GM19035 (cell line): Measurements from ENCODE around the gene RTN1.
A peak's percentile ranks its signal among the peaks of the same experiment; 100 is the strongest.
"Not testable (repeated sequence)": the region's sequence is repeated elsewhere in the genome, so short reads cannot be mapped to it uniquely, and the experiment has no call there.

Source experiments
- ATAC-seq: cut with Tn5 transposase; IDR thresholded peaks from one replicate; pipeline ENCODE4 v1.9.1; 2021; ENCODE audit not compliant: unreplicated experiment

Gene RTN1

GRCh38 chr14:59707778-59708561 lies 162.6 kb downstream of the RTN1 start:
- no peak for ATAC-seq

GRCh38 chr14:59705866-59706265 lies 164.7 kb downstream of the RTN1 start:
- no peak for ATAC-seq

DNA sequence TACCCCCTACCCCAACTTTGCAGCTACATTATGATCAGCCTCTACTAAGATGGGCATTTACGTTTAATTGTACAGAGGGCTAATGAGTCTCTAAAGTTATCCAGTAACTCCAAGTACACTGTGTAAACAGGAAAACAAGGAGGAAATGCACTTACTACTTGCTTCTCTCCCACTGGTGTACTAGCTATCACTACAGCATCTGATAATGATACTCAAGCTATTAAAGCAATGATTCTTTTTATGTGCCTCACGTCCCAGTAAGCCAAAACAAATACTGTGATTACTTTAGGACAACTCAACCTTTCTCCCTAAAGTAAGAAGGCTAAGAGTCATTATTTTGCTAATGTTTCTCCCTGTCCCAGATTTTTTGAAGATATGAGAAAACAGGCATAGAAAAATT lies 165.3 kb downstream of the RTN1 start:
- ATAC-seq = no peak

DNA sequence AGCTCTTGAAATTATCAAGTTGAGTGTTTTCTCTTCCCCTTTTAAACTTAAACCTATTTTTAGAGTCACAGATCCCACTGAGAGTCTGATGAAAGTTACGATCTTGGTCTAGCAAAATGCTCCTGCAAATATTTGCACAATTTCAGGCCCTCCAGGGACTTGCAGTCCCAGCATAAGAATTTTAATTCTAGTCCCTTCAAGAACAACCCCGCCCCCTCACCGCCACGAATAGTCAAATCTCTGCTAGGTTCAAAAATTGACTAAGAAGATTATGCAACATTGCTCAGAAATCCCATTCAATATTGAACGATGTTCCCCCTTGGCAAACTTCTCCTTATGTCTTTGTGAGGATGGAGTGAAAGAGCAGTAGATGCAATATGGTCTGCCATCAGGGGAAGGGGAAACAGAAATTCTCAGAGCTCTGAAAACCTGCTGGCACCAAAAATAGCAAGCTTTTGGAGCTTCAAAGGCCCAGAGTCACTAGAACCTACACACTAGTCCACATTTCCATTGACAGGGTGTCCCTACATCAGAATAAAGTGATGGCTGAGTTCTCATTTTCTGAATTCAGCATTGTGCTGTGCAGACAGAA lies 166.4 kb downstream of the RTN1 start:
- no peak for ATAC-seq

GRCh38 chr14:59699442-59699841 lies 171.1 kb downstream of the RTN1 start:
- no peak for ATAC-seq

DNA sequence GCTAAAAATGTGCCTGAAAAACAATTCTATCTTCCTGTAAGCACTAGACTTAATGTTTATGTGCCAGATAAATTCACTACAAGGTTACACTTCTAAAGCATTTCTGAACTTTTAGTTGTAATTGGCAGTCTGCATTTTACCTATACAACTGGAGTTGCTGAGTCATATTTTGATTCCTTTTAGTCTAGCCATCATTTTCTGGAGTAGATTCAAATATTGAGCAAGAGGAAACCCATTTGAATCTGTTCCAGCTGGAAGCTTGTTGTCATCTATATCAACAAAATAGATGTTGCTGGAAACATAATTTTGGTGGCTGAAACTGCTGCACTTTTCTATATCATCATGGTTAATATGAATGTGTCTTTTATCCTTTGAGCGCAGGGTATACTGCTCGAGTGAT lies 171.8 kb downstream of the RTN1 start:
- no peak for ATAC-seq

- ATAC-seq = no peak
These were observed 175.4 kb downstream of the RTN1 start for GRCh38 chr14:59695198-59695597.

DNA sequence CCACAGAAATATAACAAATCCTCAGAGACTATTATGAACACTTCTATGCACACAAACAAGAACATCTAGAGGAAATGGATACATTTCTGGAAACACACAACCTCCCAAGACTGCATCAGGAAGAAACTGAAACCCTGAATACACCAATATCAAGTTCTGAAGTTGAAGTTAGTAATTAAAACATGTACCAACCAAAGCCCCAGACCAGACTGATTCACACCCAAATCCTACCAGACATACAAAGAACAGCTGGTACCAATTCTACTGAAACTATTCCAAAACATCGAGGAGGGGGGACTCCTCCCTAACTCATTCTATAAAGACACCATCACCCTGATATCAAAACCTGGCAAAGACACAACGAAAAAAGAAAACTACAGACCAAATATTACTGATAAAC lies 179.3 kb downstream of the RTN1 start:
- ATAC-seq = no peak

DNA sequence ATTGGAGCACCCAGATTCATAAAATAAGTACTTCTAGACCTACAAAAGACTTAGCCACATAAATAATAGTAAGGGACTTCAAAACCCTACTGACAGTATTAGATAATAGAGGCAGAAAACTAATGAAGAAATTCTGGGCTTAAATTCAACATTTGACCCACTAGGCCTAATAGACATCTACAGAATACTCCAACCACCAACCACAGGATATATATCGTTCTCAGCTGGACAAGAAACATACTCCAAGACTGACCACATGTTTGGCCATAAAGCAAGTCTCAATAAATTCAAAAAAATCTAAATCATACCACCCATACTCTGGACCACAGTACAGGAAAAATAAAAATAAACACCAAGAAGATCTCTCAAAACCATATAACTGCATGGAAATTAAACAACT lies 180.2 kb downstream of the RTN1 start:
- ATAC-seq = no peak

DNA sequence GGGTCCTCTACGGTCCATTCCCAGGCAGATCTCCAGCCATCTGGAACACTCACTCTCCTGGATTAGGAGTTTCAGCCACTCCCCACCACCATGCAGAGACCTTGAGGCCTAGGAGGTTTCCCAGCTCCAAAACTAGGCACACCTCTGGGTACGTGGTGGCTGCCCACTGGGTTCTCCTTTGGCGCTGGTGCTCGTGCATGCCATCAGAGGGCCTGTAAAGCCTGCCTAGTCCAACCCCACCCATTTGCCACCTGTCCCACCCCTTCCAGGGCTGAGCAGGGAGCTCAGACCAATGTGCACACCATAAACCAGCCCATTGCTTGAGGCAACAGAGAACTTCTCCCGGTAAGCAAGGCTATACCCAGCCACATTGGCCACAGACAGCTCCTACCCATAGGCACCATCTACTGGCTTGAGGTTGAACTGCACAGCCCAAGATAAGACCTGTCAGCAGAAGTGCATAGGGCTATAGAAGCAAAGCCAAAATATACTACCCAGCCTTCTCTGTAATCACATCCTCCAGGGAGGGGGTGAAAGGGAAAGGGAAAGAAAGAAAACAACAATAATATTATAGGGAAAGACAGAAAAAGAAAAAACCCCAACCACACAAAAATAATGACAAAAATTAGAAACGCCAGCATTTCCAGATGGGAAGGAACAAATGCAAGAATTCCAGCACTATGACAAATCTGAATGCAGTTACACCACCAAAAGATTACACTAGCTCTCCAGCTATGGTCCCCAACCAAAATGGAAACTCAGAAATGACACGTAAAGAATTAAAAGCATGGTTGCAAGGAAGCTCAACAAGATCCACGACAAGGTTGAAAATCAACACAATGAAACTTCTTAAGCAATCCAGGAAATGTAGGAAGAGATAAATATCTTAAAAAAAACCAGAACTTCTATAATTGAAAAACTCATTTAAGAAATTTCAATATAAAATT lies 182.1 kb downstream of the RTN1 start:
- ATAC-seq = peak; percentile 98

GRCh38 chr14:59687663-59688062 lies 182.9 kb downstream of the RTN1 start:
- no peak for ATAC-seq

DNA sequence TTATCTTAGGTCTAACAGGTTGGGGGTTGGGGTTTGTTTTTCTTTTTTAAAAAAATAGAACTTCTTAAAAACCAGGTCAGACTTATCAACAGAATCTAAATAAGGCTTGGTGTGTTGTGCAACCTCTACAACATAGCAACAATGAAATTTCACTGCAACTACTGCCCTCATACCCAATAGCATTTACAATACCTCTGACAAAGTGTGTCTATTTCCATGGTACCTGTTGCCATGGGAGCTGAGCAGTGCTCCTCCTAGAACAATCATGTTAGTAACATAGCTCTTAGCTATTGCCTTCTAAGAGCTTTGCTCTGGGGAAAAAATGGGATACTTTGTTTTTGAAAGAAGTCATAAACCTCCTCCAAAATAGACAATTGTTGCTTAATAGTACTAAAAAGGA lies 190.7 kb downstream of the RTN1 start:
- ATAC-seq = no peak

- ATAC-seq = no peak
These were observed 192.2 kb downstream of the RTN1 start for GRCh38 chr14:59678352-59678751.

DNA sequence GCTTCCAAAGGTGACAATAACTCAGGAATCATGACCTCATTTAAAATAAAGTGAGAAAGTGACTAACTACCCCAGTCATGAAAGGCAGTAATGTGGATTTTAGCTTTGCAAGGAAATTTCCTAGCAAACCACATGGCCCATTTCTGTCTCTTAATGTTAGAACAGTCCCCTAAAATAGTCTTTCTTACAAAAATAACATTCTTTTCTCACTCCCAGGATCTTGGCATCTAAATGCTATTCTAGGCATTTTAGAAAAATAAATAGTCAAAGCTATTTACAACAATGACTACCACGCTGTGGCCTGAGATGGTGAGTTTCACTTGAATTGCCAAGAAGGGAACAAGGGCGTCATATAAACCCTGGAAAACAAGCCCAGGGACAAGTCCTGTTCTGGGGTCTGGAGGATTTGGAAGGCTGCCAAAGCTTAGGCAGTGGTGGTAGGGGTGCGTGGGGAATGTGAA lies 192.8 kb downstream of the RTN1 start:
- no peak for ATAC-seq

DNA sequence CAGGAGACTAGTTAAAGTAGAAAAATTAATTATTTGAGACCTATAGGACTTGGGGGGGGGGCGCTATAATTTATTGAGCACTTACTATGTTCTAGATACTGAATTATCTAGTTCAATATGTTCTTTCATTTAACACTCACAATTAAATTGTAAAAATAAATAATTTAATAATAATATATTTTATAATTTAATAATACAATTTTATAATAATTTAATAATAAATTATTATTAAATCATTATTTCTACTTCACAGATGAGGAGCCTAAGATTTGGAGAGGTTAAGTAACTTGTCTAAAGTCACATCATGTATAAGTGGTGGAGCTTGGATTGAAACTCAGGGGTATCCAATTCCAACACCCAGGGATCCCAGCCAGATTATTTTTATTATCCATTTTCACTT lies 195.2 kb downstream of the RTN1 start:
- no peak for ATAC-seq

GRCh38 chr14:59664741-59665140 lies 205.8 kb downstream of the RTN1 start:
- ATAC-seq = no peak

DNA sequence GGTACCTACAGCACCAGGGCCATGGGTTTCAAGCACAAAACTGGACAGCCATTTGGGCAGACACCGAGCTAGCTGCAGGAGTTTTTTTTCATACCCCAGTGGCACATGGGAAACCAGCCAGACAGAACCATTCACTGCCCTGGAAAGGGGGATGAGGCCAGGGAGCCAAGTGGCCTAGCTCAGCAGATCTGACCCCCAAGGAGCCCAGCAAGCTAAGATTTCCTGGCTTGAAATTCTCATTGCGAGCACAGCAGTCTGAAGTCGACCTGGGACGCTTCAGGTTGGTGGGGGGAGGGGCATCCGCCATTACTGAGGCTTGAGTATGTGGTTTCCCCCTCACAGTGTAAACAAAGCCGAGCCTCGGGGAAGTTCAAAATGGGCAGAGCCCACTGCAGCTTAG lies 212.8 kb downstream of the RTN1 start:
- ATAC-seq = no peak

- no peak for ATAC-seq
These were observed 214.1 kb downstream of the RTN1 start for GRCh38 chr14:59656473-59656872.

DNA sequence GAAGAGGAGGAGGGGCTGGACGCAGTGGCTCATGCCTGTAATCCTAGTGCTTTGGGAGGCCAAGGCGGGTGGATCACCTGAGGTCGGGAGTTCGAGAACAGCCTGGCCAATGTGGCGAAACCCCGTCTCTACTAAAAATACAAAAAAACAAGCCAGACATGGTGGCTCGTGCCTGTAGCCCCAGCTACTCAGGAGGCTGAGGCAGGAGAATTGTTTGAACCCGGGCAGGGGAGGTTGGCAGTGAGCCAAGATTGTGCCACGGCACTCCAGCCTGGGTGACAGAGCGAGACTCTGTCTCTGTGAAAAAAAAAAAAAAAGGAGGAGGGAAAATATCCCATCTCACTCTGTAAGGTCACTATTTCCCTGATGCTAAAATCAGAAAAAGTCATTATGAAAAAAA lies 216.4 kb downstream of the RTN1 start:
- not testable (repeated sequence) for ATAC-seq

DNA sequence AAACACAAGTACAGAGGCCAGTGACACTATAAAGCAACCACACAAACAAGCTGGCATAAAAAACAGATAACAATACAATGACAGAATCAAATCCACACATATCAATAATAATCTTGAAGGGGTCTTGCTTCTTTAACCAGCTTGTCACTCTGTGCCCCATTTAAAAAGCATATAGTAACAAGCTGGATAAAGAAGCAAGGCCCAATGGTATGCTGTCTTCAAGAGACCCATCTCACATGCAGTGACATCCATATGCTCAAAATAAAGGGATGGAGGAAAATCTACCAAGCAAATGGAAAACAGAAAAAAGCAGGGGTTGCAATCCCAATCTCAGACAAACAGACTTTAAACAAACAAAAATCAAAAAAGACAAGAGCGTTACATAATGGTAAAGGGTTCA lies 223.7 kb downstream of the RTN1 start:
- ATAC-seq = not testable (repeated sequence)

GRCh38 chr14:59638885-59639284 lies 231.7 kb downstream of the RTN1 start:
- ATAC-seq = no peak

DNA sequence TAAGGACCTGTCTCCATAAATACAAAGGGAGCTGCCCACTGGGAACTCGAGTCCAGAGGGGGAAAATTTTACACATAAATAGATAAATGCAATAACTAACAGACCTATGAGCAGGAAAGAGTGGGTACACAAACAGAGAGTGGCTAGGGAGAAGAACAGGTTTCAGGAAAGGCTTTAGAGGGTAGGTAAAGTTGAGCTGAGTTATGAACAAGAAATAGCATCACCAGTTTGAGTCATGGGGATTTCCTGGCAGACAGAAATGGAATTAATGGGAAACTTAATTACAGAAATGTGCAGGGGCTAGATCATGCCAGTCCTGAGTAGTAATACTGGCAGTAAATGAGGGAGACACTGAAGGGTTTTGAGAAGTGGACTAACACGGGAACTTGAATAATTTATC lies 236.0 kb downstream of the RTN1 start:
- ATAC-seq = no peak
